NB4 (cell line): ENCODE results near the gene SLC9A1.
"Not testable (repeated sequence)": the region's sequence is repeated elsewhere in the genome, so short reads cannot be mapped to it uniquely, and the experiment has no call there.

Source experiments
- DNase-seq: peaks from one replicate; pipeline ENCODE4 v3.0.0; 2010; ENCODE audit warnings: low read depth
- H3K4me3 ChIP-seq: one replicate; pipeline ENCODE4 v1.5.1; 2011; ENCODE audit warnings: mild to moderate bottlenecking, low read depth, low read length, moderate library complexity
- MYC ChIP-seq: IDR thresholded peaks from 2 replicates; pipeline ENCODE4 v1.6.1; 2011; ENCODE audit warnings: low read depth, low read length
- POLR2A ChIP-seq: IDR thresholded peaks from 2 replicates; pipeline ENCODE4 v1.6.1; 2011; ENCODE audit warnings: mild to moderate bottlenecking; ENCODE audit not compliant: insufficient read length; ENCODE audit errors: extremely low read depth
- TF ChIP-seq, protein P1 (sequence below): IDR thresholded peaks from one replicate; pipeline ENCODE4 v1.5.1; 2012; ENCODE audit warnings: low read depth, low read length
- TF ChIP-seq, protein P2 (sequence below): IDR thresholded peaks from 2 replicates; pipeline ENCODE4 v1.6.1; 2011; ENCODE audit warnings: low read depth, low read length

The SLC9A1 gene

DNA sequence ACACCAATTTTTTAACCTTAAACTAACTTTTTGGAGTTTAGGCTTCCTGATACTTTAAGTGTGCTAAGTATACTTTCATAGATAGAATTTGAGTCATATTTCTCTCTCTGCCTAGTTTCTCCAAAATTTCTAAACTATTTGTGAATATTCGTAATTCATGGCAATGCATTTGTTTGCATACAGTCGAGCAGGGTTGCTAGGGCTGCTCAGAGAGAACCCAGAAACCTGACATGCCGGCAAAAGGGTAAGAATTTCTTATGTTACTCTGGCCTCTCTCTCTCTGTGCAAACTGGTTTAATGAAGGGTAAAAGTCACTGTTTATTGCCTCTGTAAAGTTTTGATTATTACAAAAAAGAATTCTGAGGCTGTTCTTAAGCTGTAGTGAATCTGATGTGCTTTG lies 25.1 kb upstream of the SLC9A1 start:
- DNase-seq, result no peak
- H3K4me3 ChIP-seq, result no peak overlapping the region
- TF ChIP-seq POLR2A, result no peak
- TF ChIP-seq, protein P1, sequence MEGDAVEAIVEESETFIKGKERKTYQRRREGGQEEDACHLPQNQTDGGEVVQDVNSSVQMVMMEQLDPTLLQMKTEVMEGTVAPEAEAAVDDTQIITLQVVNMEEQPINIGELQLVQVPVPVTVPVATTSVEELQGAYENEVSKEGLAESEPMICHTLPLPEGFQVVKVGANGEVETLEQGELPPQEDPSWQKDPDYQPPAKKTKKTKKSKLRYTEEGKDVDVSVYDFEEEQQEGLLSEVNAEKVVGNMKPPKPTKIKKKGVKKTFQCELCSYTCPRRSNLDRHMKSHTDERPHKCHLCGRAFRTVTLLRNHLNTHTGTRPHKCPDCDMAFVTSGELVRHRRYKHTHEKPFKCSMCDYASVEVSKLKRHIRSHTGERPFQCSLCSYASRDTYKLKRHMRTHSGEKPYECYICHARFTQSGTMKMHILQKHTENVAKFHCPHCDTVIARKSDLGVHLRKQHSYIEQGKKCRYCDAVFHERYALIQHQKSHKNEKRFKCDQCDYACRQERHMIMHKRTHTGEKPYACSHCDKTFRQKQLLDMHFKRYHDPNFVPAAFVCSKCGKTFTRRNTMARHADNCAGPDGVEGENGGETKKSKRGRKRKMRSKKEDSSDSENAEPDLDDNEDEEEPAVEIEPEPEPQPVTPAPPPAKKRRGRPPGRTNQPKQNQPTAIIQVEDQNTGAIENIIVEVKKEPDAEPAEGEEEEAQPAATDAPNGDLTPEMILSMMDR, result no peak
- TF ChIP-seq, protein P2, sequence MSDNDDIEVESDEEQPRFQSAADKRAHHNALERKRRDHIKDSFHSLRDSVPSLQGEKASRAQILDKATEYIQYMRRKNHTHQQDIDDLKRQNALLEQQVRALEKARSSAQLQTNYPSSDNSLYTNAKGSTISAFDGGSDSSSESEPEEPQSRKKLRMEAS, result no peak
- no peak for TF ChIP-seq MYC

DNA sequence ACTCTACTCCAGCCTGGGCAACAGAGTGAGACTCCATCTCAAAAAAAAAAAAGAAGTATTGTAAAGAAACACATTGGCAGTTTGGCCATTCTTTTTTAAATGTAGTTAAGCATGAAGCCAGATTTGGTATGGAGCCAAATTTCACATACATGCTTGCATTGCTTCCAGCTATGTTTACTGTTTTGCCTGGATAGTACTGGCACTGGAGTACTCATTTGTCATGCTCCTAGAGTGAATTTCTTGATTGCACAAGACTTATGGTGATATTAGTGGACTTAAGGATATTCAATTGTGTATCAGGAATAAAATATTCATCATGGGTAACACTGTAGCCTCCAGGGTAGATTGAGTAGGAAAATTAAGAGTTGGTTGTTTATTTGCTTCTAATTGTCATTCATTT lies 24.5 kb upstream of the SLC9A1 start:
- H3K4me3 ChIP-seq, result no peak overlapping the region
- DNase-seq, result no peak
- TF ChIP-seq, protein P1, result no peak
- TF ChIP-seq POLR2A (no peak), MYC (no peak)
- TF ChIP-seq, protein P2, result no peak

DNA sequence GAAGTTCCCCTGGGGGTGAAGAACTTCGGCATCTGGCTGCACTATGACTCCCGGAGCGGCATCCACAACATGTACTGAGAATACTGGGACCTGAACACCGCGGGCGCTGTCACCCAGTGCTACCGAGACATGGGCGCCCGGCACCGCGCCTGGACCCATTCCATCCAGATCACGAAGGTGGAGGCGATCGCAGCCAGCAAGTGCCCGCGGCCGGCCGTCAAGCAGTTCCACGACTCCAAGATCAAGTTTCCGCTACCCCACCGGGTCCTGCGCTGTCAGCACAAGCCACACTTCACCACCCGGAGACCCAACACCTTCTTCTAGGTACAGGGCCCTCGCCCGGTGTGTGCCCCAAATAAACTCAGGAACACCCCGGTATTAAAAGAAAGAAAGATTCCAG lies 22.0 kb upstream of the SLC9A1 start:
- H3K4me3 ChIP-seq, result no peak overlapping the region
- TF ChIP-seq, protein P1, result no peak
- TF ChIP-seq MYC, result no peak
- TF ChIP-seq, protein P2, result no peak
- no peak for TF ChIP-seq POLR2A
- no peak for DNase-seq

DNA sequence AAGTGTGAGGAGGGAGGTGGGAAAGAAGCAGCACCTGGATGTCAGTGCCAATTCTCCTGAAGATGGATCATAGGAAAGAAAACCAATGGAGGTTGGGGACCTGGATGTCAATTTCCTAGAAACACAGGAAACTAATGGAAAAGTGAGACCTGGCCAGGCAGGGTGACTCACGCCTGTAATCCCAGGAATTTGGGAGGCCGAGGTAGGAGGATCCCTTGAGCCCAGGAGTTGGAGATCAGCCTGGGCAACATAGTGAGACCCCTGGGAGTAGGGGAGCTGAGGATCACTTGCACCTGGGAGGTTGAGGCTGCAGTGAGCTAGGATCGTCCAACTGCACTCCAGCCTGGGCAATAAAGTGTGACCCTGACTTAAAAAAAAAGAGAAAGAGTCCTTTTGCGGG lies 21.4 kb upstream of the SLC9A1 start:
- TF ChIP-seq, protein P1, result no peak
- TF ChIP-seq POLR2A (no peak), MYC (no peak)
- TF ChIP-seq, protein P2, result no peak
- H3K4me3 ChIP-seq, result no peak overlapping the region
- DNase-seq, result no peak

DNA sequence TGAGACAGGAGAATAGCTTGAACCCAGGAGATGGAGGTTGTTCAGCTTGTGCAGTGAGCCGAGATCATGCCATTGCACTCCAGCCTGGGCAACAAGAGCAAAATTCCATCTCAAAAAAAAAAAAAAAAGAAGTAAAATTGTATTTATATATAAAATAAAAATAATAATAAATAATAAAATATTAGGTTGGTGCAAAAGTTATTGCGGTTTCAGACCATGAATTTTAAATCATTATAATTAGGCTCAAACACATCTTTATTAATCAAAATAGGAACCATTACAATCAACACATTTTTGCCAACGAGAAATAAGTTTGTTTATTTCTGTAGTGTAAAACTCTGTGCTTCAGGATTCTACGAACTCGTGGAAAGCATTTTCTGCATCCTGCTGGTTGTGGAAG lies 18.1 kb upstream of the SLC9A1 start:
- H3K4me3 ChIP-seq, DNase-seq: not testable (repeated sequence)

DNA sequence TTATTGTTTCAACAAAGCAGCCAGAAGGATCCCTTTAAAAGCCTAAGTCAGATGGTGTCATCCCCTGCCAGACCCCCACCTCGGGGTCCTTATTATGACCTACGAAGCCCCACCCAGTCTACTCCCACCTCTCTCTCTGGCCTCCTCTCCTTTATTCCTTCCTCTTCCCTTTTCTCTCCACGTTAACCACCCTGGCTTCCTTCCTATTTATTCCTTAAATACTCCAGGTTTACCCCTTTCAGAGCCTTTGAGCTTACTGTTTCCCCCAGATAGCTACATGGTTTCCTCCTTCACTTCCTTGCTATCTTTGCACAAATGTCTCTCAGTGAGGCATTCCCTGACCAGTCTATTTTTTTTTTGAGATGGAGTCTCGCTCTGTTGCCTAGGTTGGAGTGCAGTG lies 12.0 kb upstream of the SLC9A1 start:
- no peak for DNase-seq
- TF ChIP-seq POLR2A (no peak), MYC (no peak)
- TF ChIP-seq, protein P2, result no peak
- TF ChIP-seq, protein P1, result no peak
- H3K4me3 ChIP-seq, result no peak overlapping the region
